ENCODE measurements around the gene MTG2. TPM values are rescaled to one million over a fixed set of nuclear protein-coding genes. Genes with fewer than 3 reads are reported as not detected.

The MTG2 gene
- total and polyA plus RNA-seq, 10 of the 15 experiments (the other 5 are each of a cell fraction or from before 2014, with no cell fraction given), result 6.2 to 52.4 (median 34.3) TPM

DNA sequence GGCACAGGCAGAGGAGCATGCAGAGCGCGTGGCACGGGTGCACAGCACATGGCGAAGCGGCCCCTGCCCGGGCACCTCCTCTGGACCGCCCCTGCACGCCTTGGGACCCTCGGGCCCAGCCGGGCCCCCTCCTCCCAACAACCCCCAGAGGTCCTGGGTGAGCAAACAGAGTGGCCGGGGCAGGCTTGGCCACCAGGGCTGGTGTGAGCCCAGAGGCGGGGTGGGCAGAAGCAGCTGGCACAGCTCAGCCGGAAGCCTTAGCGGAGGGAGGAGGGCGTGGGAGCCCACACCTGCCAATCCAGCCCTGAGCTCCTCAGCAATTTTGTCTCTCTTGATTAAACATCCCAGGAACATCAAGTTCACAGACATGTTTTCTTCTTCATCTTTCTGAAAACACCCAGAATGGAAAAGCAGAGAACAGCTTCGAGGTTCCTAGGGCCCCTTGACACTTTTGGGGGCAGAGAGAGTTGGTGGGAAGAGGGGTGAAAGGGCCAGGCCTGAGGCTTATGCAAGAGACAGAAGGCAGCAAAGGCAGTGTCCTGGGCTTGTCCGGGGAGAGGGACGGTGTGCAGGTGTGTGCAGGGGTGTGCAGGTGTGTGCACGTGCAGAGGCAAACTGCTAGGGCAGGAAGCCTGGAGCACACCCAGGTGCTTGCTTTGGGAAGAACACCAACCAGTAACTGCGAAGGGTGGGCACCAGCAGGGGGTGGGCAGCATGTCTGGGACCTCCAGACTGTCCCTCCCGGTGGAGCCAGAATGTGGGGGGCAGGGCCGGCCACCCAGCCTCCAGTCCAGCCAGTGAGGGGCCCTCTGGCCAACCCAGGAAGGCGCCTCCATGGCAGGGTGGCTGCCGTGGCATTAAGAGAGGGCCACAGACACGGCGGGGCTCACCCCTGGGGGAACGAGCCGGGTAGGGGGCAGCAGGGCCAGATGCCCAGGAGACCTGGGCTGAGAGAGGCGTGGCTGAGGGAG lies 32.5 kb downstream of the MTG2 start (continued):
- TF ChIP-seq, protein P1, sequence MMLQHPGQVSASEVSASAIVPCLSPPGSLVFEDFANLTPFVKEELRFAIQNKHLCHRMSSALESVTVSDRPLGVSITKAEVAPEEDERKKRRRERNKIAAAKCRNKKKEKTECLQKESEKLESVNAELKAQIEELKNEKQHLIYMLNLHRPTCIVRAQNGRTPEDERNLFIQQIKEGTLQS (IDR thresholded peaks at IDR 0.05; ENCODE audit: borderline replicate concordance, extremely low read depth, low read depth, low read length), result no peak
- TF ChIP-seq, protein P2, sequence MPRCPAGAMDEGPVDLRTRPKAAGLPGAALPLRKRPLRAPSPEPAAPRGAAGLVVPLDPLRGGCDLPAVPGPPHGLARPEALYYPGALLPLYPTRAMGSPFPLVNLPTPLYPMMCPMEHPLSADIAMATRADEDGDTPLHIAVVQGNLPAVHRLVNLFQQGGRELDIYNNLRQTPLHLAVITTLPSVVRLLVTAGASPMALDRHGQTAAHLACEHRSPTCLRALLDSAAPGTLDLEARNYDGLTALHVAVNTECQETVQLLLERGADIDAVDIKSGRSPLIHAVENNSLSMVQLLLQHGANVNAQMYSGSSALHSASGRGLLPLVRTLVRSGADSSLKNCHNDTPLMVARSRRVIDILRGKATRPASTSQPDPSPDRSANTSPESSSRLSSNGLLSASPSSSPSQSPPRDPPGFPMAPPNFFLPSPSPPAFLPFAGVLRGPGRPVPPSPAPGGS (IDR thresholded peaks at IDR 0.05; ENCODE audit: borderline replicate concordance, insufficient read depth, low read depth, low read length, poor library complexity, severe bottlenecking), result no peak
- no peak for TF ChIP-seq PAX5 (IDR thresholded peaks at IDR 0.05; ENCODE audit: borderline replicate concordance, low read depth, low read length)

DNA sequence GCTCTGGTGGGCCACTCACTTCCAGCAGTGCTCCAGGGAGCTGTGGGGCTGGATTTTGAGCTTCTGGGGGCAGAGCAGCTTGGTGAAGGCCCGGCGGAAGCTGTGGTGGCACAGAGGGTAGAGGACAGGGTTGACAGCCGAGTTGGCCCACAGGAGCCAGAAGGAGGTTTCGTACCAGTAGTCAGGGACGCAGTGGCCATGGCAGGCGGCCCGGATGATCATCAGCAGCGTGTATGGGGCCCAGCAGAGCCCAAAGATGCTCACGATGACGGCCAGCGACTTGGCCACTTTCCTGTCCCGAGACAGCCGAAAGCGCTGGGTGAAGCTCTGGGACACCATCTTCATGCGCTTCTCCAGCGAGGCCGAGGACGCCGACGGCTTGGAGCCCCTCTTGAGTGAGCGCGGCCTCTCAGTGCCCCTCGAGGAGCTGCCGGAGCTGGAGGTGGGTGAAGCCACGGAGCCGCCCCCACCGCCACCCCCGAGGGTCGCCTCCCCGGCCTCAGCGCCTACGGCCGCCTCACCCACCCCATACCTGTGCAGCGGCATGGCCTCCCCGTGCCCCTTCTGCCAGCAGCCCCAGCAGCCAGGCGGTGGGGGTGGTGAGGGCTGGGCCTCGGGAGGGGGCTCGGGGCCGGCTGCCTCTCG lies 33.3 kb downstream of the MTG2 start:
- intact Hi-C loops (cut with micrococcal nuclease; ENCODE audit: unreplicated experiment), result no loop called here
- no peak for DNase-seq (ENCODE audit: low read depth, low spot score)
- POLR2A ChIA-PET, result no interaction called here
- FAIRE-seq, result no peak
- RAD21 ChIA-PET (ENCODE audit: unreplicated experiment), result no interaction called here
- no peak overlapping the region for H3K4me2 ChIP-seq (ENCODE audit: control insufficient read depth, insufficient read depth)
- ATAC-seq, result no peak
- H3K9ac ChIP-seq (ENCODE audit: control insufficient read depth, insufficient read depth, low read length), result no peak overlapping the region
- BruUV-seq (replicated peaks), result no TSS peak
- no peaks in the 10 kb centered on the region for H3K79me2 ChIP-seq (ENCODE audit: control insufficient read depth, insufficient read depth, low read length)
- H3K9me3 ChIP-seq (replicated peaks; ENCODE audit: control insufficient read depth, insufficient read depth, low read length), result no peaks in the 10 kb centered on the region
- peaks cover 0 to 8% of the 10 kb centered on the region in 2 experiments; a peak in 2 of 4 replicates for H3K27me3 ChIP-seq (replicated peaks in 1 of 2; ENCODE audit: control insufficient read depth in 2 of 2, insufficient read depth in 2 of 2, low read length in 1 of 2)
- in situ Hi-C loops (cut with MboI), result no loop called here
- no peaks in the 10 kb centered on the region for H3K4me1 ChIP-seq (ENCODE audit: control insufficient read depth, insufficient read depth, low read length)
- H4K20me1 ChIP-seq (ENCODE audit: control insufficient read depth, insufficient read depth), result no peaks in the 10 kb centered on the region; the same call in 1 of the 2 replicates
- no peak overlapping the region for H3K27ac ChIP-seq (ENCODE audit: control insufficient read depth, insufficient read depth)
- SMC1A ChIA-PET (ENCODE audit: uncharacterized antibody, unreplicated experiment), result no interaction called here
- no peaks in the 10 kb centered on the region for H3K36me3 ChIP-seq (ENCODE audit: control insufficient read depth in 2 of 2, insufficient read depth in 2 of 2, low read length in 1 of 2)
- H2AFZ ChIP-seq (ENCODE audit: control insufficient read depth, low read depth, low read length), result no peak overlapping the region
- CTCF ChIA-PET, result no interaction called here
- no peak overlapping the region for H3K4me3 ChIP-seq
- WGBS (ENCODE audit: insufficient coverage, insufficient replicate concordance, low lambda C conversion rate, missing lambda C conversion rate), result 44% methylated on average over 31 of the region's 40 CpGs
- TF ChIP-seq EP300 (IDR thresholded peaks at IDR 0.05; ENCODE audit: borderline replicate concordance in 1 of 2, control insufficient read depth in 1 of 2, low read depth in 2 of 2, low read length in 2 of 2), result no peak
- no peak for TF ChIP-seq EZH2 (IDR thresholded peaks at IDR 0.05; ENCODE audit: borderline replicate concordance, control insufficient read depth, low read depth, low read length)
- no peak for TF ChIP-seq BCL11A (IDR thresholded peaks at IDR 0.05; ENCODE audit: low read depth, low read length)
- no peak for TF ChIP-seq GATAD2B (conservative IDR thresholded peaks at IDR 0.05; ENCODE audit: low read depth)
- no peak for TF ChIP-seq ZSCAN29 (IDR thresholded peaks at IDR 0.05)
- no peak for TF ChIP-seq LARP7 (IDR thresholded peaks at IDR 0.05)
- TF ChIP-seq, protein P3, sequence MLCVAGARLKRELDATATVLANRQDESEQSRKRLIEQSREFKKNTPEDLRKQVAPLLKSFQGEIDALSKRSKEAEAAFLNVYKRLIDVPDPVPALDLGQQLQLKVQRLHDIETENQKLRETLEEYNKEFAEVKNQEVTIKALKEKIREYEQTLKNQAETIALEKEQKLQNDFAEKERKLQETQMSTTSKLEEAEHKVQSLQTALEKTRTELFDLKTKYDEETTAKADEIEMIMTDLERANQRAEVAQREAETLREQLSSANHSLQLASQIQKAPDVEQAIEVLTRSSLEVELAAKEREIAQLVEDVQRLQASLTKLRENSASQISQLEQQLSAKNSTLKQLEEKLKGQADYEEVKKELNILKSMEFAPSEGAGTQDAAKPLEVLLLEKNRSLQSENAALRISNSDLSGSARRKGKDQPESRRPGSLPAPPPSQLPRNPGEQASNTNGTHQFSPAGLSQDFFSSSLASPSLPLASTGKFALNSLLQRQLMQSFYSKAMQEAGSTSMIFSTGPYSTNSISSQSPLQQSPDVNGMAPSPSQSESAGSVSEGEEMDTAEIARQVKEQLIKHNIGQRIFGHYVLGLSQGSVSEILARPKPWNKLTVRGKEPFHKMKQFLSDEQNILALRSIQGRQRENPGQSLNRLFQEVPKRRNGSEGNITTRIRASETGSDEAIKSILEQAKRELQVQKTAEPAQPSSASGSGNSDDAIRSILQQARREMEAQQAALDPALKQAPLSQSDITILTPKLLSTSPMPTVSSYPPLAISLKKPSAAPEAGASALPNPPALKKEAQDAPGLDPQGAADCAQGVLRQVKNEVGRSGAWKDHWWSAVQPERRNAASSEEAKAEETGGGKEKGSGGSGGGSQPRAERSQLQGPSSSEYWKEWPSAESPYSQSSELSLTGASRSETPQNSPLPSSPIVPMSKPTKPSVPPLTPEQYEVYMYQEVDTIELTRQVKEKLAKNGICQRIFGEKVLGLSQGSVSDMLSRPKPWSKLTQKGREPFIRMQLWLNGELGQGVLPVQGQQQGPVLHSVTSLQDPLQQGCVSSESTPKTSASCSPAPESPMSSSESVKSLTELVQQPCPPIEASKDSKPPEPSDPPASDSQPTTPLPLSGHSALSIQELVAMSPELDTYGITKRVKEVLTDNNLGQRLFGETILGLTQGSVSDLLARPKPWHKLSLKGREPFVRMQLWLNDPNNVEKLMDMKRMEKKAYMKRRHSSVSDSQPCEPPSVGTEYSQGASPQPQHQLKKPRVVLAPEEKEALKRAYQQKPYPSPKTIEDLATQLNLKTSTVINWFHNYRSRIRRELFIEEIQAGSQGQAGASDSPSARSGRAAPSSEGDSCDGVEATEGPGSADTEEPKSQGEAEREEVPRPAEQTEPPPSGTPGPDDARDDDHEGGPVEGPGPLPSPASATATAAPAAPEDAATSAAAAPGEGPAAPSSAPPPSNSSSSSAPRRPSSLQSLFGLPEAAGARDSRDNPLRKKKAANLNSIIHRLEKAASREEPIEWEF (IDR thresholded peaks at IDR 0.05; ENCODE audit: insufficient replicate concordance, low read depth, low read length), result no peak
- no peak for TF ChIP-seq TAF1 (IDR thresholded peaks at IDR 0.05; ENCODE audit: borderline replicate concordance, low read depth, low read length)
- TF ChIP-seq ZNF217 (IDR thresholded peaks at IDR 0.05), result no peak
- TF ChIP-seq NR2F1 (conservative IDR thresholded peaks at IDR 0.05), result no peak

Data from GM12878 (cell line).